Activated naive CD8-positive, alpha-beta T cell treated with anti-CD3 and anti-CD28 coated beads, Interleukin-2, amount 50 U/mL, for 24 hours (primary cell): Measurements from ENCODE around the gene HUS1.
A peak's percentile ranks its signal among the peaks of the same experiment; 100 is the strongest.
"Not testable (repeated sequence)": the region's sequence is repeated elsewhere in the genome, so short reads cannot be mapped to it uniquely, and the experiment has no call there.

Source experiments
- ATAC-seq: fragments of 150-1000 bp; cut with Tn5 transposase; one replicate; pipeline ENCODE4 v1.10.0; 2021
- DNase-seq: peaks from one replicate; pipeline ENCODE4 v3.0.0; 2021
- H3K27ac Mint-ChIP-seq: one replicate; pipeline ENCODE4 v1.8.0; 2021; ENCODE audit warnings: mild to moderate bottlenecking, mixed read lengths
- H3K27me3 Mint-ChIP-seq: one replicate; pipeline ENCODE4 v1.8.0; 2021; ENCODE audit warnings: mixed read lengths
- H3K36me3 Mint-ChIP-seq: one replicate; pipeline ENCODE4 v1.8.0; 2021; ENCODE audit warnings: low read depth, mixed read lengths
- H3K4me1 Mint-ChIP-seq: one replicate; pipeline ENCODE4 v1.8.0; 2021; ENCODE audit warnings: mixed read lengths
- H3K4me3 Mint-ChIP-seq: one replicate; pipeline ENCODE4 v1.8.0; 2021; ENCODE audit warnings: mild to moderate bottlenecking, moderate library complexity, mixed read lengths
- H3K9me3 Mint-ChIP-seq: one replicate; pipeline ENCODE4 v1.8.0; 2021; ENCODE audit warnings: mixed read lengths

Gene HUS1

GRCh38 chr7:47944536-47945260 is 34.7 kb downstream of the HUS1 start:
- ATAC-seq = no peak
- no peaks in the 10 kb centered on the region for H3K36me3 Mint-ChIP-seq
- H3K27ac Mint-ChIP-seq = no peak overlapping the region

GRCh38 chr7:47943676-47944474 is 35.5 kb downstream of the HUS1 start:
- ATAC-seq = no peak
- Mint-ChIP-seq H3K27me3 (no peaks in the 10 kb centered on the region), H3K4me1 (peaks cover 2% of the 10 kb centered on the region), H3K4me3 (no peak overlapping the region), H3K36me3 (no peaks in the 10 kb centered on the region), H3K27ac (no peak overlapping the region), H3K9me3 (no peaks in the 10 kb centered on the region)
- DNase-seq = no peak

More at GRCh38 chr7:47944536-47945260, 34.7 kb downstream of the HUS1 start:
- Mint-ChIP-seq H3K4me3 (no peak overlapping the region), H3K9me3 (no peaks in the 10 kb centered on the region), H3K27me3 (no peaks in the 10 kb centered on the region), H3K4me1 (peaks cover 2% of the 10 kb centered on the region)
- no peak for DNase-seq

GRCh38 chr7:47942651-47943050 is 36.8 kb downstream of the HUS1 start:
- H3K4me1 Mint-ChIP-seq, ATAC-seq, H3K27me3 Mint-ChIP-seq, H3K9me3 Mint-ChIP-seq, H3K4me3 Mint-ChIP-seq, H3K36me3 Mint-ChIP-seq, DNase-seq, H3K27ac Mint-ChIP-seq: not testable (repeated sequence)

- no peaks in the 10 kb centered on the region for H3K36me3 Mint-ChIP-seq
- H3K27ac Mint-ChIP-seq = no peak overlapping the region
- DNase-seq (no peak), ATAC-seq (no peak)
- H3K4me1 Mint-ChIP-seq = peaks cover 9% of the 10 kb centered on the region
- no peaks in the 10 kb centered on the region for H3K9me3 Mint-ChIP-seq
- H3K4me3 Mint-ChIP-seq = no peak overlapping the region
- no peaks in the 10 kb centered on the region for H3K27me3 Mint-ChIP-seq
Observed at GRCh38 chr7:47942132-47942531, 37.3 kb downstream of the HUS1 start.

- no peak overlapping the region for H3K27ac Mint-ChIP-seq
- no peak for ATAC-seq
- no peak for DNase-seq
- H3K4me1 Mint-ChIP-seq = peaks cover 6% of the 10 kb centered on the region
- H3K27me3 Mint-ChIP-seq = no peaks in the 10 kb centered on the region
- H3K36me3 Mint-ChIP-seq = no peaks in the 10 kb centered on the region
- H3K9me3 Mint-ChIP-seq = no peaks in the 10 kb centered on the region
- H3K4me3 Mint-ChIP-seq = no peak overlapping the region
Observed at GRCh38 chr7:47941136-47941844, 38.1 kb downstream of the HUS1 start.

GRCh38 chr7:47940088-47941013 is 39.1 kb downstream of the HUS1 start:
- DNase-seq (no peak), ATAC-seq (no peak)
- Mint-ChIP-seq H3K4me3 (no peak overlapping the region), H3K9me3 (no peaks in the 10 kb centered on the region), H3K4me1 (peaks cover 6% of the 10 kb centered on the region), H3K27me3 (no peaks in the 10 kb centered on the region), H3K27ac (no peak overlapping the region), H3K36me3 (no peaks in the 10 kb centered on the region)

- Mint-ChIP-seq H3K27me3 (no peaks in the 10 kb centered on the region), H3K27ac (no peak overlapping the region), H3K4me3 (no peak overlapping the region), H3K9me3 (no peaks in the 10 kb centered on the region), H3K36me3 (no peaks in the 10 kb centered on the region), H3K4me1 (peaks cover 6% of the 10 kb centered on the region)
- ATAC-seq (no peak), DNase-seq (no peak)
Observed at GRCh38 chr7:47939425-47940036, 39.9 kb downstream of the HUS1 start.

DNA sequence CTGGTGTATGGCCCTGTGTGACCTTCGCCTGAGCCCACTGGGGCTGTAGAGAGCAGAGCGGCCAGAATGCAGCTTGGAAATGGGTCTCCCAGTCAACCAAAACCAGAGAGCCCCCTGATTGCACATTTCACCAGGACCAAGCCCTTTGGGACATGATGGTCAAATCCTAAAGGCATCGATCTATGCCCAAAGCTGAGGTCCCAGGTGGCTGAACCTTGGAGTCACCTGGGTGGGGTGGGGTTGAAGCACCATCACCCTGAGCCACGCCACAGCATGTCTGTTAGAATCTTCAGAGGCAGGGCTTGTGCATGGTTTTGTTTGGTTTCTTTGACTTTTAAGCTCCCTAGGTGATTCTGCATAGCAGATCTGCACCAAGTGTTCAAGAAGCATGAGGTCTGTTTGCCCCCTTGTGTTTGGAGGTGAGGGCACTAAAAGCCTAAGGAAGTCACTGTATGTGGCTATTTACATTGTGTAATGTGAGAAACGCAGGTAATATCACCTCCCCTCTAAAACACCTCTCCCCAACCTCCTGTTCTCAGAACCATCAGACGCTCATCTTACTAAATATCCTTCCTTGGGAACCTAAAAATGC is 40.7 kb downstream of the HUS1 start:
- DNase-seq (no peak), ATAC-seq (no peak)
- Mint-ChIP-seq H3K4me3 (no peak overlapping the region), H3K27ac (no peak overlapping the region), H3K36me3 (no peaks in the 10 kb centered on the region), H3K9me3 (no peaks in the 10 kb centered on the region), H3K4me1 (peaks cover 6% of the 10 kb centered on the region), H3K27me3 (no peaks in the 10 kb centered on the region)

GRCh38 chr7:47937711-47938573 is 41.5 kb downstream of the HUS1 start:
- peaks cover 6% of the 10 kb centered on the region for H3K4me1 Mint-ChIP-seq
- no peaks in the 10 kb centered on the region for H3K9me3 Mint-ChIP-seq
- H3K27me3 Mint-ChIP-seq = no peaks in the 10 kb centered on the region
- peak overlapping the region; percentile 23 for H3K27ac Mint-ChIP-seq
- H3K36me3 Mint-ChIP-seq = no peaks in the 10 kb centered on the region
- H3K4me3 Mint-ChIP-seq = no peak overlapping the region
- no peak for DNase-seq
- no peak for ATAC-seq

GRCh38 chr7:47937065-47937687 is 42.2 kb downstream of the HUS1 start:
- peak; percentile 78 for ATAC-seq
- Mint-ChIP-seq H3K9me3 (no peaks in the 10 kb centered on the region), H3K4me3 (no peak overlapping the region)

GRCh38 chr7:47936323-47936722 is 43.1 kb downstream of the HUS1 start:
- Mint-ChIP-seq H3K9me3 (no peaks in the 10 kb centered on the region), H3K27ac (no peak overlapping the region), H3K36me3 (no peaks in the 10 kb centered on the region), H3K4me3 (no peak overlapping the region), H3K4me1 (peaks cover 6% of the 10 kb centered on the region), H3K27me3 (no peaks in the 10 kb centered on the region)
- no peak for DNase-seq
- ATAC-seq = no peak

More at GRCh38 chr7:47937065-47937687, 42.2 kb downstream of the HUS1 start:
- Mint-ChIP-seq H3K36me3 (no peaks in the 10 kb centered on the region), H3K4me1 (peaks cover 6% of the 10 kb centered on the region), H3K27ac (peak overlapping the region; percentile 23), H3K27me3 (no peaks in the 10 kb centered on the region)
- peak; percentile 12 for DNase-seq

DNA sequence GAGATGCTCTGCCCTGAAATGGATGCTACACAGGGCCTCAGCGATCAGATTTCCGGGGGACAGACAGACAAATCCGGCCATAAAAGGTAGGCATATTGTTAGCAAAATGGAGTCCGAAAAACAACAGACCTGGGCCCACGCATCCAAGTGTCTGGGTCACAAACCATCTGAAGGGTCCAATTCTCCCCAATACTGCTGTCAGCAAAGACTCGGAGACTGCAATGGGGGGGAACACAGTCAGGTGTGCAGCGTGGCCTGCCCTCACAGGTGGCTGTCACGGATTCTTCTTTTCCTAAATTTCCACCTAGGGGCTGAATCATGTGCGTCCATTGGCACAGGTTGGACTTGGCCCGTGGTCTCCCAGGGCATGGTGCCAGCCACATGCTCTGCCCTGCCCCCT is 44.1 kb downstream of the HUS1 start:
- H3K9me3 Mint-ChIP-seq = no peaks in the 10 kb centered on the region
- peaks cover 6% of the 10 kb centered on the region for H3K4me1 Mint-ChIP-seq
- H3K36me3 Mint-ChIP-seq = no peaks in the 10 kb centered on the region
- H3K4me3 Mint-ChIP-seq = no peak overlapping the region
- no peak for ATAC-seq
- DNase-seq = no peak
- H3K27ac Mint-ChIP-seq = no peak overlapping the region
- no peaks in the 10 kb centered on the region for H3K27me3 Mint-ChIP-seq
